ENCODE measurements around the gene PLA2G4A.
"Not testable (repeated sequence)": the region's sequence is repeated elsewhere in the genome, so short reads cannot be mapped to it uniquely, and the experiment has no call there.

Gene PLA2G4A

DNA sequence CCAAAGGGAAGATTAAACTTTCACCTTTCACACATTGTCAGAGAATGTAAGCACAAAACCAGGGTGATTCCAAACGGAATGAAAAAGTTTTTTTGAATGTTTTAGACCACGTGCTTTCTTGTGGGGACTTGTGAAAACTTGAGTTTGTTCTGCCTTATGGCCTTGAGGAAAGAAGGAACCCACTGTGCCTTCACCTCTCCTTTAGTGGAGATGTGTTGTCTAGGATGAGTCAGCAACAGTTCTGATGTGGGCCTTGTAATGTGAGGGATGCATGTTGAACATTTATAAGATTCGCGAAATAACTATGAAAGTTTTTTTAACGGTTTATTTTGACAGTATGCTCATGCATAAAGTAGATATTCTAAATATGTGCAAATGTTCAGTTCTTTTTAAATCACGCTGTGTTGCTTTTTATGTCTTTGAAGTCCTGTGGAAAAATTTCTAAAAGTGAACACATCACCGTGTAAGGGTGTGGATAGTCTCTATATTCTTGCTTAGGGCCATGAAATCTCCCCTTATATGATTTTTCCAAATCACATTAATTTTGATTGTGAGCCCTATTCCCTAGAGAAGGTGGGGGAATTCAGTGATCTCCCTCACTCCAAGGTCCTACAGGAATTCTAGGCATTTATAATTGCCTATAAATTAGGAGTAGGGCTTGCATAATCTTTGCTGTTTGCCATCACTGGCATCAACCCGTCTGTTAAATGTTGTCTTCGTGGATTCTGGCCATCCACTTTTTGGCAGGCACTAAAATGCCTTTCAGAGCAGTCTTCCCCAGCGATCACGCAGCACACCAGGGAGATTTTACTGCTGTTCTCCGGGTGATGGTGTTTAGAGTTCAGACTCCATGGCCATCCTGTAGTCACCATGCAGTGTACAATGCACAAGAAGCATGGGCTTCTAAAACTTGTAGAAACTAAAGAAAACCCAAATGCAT is 47.4 kb downstream of the PLA2G4A start:
- no peak for DNase-seq (ENCODE audit: low read depth)

DNA sequence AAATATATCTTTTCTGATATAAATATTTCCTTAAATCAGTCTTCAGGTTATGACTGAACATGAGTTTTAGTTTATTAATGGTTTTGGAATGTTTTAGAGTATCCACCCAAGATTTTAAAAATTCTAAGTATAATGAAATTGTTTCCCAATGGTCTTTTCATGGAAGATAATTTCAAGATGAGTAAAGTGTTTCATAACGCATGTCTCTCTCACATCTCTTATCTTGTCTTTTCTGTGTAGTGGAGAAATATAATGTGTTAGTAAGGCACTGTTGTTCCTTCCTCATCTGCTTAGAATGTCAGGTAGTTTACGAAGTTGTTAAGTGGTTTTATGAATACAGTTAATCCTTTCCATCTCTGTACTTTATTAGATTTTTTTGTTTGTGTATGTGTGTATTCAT is 49.6 kb downstream of the PLA2G4A start:
- no peak for DNase-seq (ENCODE audit: low read depth)

DNA sequence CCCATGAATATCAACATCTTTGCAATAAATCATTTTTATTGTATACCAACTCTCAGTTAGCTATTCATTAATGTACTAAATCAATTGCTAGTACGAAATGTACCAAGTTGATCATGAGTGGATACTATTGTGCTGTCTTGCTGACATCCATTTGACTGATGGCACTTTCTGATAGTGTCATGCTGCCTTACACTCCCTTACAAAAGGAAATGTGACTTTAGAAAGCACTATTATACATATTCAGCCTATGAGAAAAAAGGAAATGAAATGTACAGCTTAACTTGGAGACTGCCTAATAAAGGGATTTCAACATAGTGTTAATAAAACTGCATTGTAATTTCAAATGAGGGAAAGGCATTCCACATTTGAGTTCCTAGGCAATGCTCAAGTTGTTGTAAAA is 52.2 kb downstream of the PLA2G4A start:
- DNase-seq (ENCODE audit: low read depth), result no peak

DNA sequence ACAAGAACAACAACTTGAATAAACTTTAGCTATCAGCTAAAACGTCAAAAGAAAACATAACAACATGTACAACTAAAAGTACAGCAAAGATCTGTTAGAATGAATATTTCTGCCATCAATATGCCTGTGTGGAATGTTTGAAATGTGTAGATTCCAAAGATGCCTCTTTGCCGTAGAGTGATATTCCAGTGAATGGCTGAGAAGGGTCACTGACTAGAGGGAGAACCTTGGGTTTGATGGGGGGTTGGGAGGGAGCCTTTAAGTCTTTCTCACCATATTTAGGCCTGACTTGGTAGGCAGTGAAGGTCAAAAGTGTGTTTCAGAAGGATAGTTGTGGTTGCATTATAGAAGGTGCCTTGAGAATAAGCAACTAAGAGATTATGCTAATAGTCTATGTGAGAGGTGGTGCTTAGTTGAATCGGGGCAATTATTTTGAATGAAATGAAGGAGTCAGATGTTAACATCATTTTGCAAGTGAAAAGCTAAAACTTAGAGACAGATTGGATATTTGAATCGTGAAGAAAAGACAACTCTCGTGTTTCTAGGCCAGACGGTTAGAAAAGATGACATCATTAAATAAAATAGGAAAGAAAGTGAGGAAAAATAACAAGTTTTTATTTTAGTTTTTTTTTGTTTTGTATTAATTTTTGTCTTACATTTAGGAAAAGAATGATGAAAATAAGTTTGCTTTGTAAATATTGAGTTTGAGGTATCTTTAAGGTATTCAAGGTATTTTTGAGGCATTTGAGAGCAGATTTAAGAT is 53.8 kb downstream of the PLA2G4A start:
- DNase-seq (ENCODE audit: low read depth), result no peak

DNA sequence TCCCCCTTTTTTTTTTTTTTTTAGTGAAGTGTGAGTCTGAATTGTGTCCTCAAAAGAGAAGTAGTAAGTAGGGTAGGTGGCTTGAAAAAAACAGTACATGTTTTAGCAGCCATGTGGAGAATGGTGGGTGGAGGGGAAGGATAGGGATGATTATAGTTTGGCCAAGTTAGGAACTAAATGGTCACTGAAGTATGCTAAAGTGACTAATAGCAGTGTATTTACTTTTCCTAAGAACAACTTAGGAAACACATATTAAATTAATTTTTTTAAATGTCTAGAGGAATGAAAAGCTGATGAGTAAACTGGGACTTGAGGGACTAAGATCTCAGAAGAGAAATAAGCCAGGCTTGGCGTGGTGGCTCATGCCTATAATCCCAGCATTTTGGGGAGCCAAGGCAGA is 55.5 kb downstream of the PLA2G4A start:
- peak; percentile 14 for DNase-seq (ENCODE audit: low read depth)

DNA sequence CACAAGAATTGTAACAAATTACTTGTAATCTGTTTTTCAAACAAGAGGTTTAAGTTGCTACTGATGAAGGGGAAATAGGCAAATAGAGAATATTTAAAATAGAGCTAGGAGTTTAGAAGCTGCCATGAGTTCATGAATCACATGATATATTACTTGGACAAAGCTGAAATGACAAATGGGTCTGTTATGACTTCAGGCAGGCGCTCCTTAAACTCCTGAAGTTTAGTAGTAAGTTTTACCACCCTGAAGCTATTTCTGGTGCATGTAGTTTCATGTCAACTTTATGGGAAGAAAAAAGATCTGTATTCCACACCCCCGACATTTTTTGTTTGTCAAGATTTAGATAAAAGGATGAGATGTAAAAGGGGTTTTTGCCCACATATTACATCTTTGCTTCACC is 58.5 kb downstream of the PLA2G4A start:
- DNase-seq (ENCODE audit: low read depth), result no peak

DNA sequence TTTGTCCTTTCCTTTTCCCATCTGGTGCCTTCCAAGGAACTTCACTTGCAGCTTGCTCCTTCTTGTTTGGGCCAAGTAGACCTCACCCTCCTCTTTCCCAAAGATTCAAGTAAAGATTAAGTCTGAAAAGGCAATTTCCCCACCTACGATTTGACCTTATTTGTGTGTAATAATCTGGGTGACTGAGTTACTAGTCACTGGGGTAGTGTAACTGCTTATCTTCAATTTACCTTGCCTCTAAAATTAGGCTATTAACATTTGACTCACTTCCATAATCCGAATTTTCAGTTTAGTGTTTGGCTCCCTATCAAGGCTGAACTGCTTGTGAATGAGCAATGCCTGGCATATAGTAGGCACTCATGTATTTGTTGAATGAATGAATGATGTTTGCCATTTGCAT is 59.6 kb downstream of the PLA2G4A start:
- no peak for DNase-seq (ENCODE audit: low read depth)

DNA sequence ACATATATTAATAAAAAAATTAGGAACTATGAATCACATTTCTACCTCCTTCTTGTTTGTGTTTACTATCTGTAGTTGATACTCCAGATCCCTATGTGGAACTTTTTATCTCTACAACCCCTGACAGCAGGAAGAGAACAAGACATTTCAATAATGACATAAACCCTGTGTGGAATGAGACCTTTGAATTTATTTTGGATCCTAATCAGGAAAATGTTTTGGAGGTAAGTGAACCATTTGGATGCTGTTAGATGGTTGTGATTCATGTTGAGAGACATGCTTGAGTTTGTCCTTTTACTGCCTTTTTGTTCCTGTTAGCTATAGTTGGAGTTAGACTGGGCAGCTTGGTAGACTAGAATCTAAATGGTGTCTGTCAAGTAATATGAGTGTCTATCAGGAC is 64.2 kb downstream of the PLA2G4A start:
- DNase-seq (ENCODE audit: low read depth), result no peak

DNA sequence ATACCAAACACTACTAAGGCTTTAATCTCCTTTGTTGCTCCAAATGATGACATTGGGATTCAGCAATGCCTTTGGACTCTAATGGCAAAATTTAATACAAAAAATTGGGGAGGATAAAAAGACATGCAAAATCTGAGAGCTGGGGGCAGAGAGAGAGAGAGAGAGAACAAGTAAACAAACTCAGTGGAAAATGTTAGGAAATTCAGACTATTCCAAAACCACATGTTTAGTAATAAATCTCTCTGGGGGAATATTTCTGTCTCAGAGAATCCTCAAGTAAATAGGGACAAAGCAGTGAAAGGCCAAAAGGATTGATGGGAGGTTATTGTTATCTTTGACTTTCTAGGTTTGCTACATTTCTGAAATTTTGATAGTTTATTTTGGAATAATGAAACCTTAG is 65.7 kb downstream of the PLA2G4A start:
- no peak for DNase-seq (ENCODE audit: low read depth)

DNA sequence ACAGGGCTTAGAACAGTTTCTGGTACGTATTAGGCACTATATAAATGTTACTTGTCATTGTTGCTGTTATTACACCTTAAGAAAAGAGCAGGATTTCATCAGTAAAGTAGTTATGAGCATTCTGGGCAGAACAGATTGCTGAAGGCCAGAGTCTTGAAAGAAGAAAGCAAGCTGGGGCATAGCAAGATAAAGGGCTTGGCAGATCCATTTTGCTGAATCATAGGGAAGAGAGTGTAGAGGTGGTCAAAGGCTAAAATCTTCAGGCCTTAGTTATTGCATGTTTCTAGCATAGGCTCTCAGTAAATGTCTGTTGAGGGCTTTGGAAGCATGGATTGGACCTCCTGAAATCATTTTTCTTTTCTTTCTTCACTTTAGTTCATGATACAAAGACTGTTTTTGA is 67.5 kb downstream of the PLA2G4A start:
- DNase-seq (ENCODE audit: low read depth), result no peak

DNA sequence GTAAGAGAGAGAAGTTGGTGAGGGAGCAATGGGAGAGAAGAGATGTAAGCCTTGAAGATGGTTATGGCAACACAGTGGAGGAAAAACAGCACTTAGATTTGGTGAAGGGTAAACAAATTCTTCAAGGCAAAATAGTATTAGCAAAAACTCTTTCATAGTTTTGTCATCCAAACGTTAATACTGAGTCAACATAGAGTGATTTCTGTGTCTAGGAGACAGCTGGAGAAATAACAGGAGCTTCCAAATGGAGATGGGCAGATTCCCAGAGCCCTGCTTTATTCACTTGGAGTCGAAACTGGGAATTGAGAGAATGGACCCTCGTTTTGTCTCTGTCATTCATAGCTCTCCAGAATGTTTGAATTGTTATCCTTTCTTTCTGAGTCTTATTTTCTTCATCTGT is 68.3 kb downstream of the PLA2G4A start:
- DNase-seq (ENCODE audit: low read depth), result no peak

DNA sequence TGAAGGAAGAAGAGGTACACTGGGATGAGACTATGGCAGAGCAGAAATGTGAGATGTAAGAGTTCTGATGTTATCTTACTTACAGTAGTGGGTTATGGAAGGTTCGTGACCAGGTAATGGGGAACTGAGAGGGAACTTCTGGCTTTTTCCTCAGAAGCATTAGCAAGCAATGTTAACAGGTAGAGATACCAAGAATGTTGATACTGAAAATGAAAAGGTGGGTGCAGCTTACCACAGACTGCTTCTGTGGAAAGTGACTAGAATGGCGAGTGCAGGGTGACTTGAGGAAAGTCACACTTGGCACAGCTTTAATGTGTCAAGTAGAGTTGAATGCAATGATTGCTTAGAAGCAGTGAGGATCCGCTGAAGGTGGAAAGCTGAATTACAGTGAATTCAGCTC is 70.8 kb downstream of the PLA2G4A start:
- DNase-seq (ENCODE audit: low read depth), result no peak

DNA sequence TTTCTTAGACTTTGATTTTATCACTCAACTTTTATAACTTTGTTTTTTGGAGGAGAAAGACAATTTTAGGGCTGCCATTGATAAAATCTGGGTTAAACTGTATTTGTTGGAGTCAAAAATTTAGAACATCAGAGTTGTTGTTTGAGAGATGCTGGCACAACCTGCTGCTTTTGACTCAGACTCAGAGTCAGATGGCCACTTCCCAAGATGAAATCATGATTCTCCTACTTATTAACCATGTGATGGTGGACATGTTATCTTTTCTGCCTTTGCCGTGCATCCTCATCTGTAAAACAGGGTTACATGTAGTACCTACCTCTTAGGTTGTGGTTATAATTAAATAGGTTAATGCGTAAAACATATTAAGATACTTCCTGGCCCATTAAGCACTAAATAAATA is 71.2 kb downstream of the PLA2G4A start:
- DNase-seq (ENCODE audit: low read depth), result no peak

DNA sequence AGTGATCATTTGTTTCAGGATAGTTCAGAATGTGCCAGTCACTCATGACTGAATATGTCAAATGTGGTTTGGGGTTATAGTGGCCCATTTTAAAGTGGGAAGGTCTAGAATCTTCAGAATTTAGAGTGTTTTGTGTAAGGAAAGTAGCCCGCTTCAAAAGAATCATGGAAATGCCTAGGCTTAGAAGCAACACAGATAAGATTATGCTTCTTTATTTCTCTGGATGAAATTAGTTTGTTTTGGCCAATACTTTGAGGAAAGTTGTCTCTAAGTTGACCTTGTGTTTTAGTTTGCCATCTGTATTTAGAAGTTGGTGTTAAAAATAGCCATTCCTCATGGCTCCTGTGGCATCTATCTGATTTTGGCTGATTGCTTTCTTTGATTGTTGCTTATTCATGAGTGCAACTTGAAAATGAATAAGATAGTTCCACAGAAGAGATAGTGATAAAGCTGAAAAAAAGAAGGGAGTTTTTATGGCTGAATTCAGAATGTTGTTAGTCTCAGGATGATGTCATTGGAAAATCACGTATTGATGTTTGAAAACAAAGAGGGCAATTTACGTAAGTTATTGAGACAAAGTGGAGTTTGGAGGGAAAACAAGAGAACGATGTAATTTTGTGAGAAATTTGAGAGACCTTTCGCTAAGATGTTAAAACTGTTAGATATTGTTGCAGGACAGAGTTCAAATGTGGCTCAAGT is 71.9 kb downstream of the PLA2G4A start:
- no peak for DNase-seq (ENCODE audit: low read depth)

DNA sequence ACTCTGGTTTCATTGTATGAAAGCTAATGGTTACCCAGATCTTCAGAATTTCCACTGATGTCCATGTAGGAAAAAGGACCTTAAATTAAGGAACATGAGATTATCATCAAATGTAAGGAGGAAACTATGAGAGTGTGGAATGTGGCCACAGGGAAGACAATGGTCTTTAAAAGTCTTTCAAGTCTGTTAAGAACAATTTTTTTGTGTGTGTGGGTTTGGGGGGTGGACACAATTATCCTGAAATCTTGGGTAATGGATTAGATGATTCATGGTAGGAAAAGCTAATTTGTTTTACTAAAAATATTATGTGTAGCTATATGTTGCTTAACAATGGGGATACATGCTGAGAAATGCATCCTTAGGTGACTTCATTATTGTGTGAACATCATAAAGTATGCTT is 72.9 kb downstream of the PLA2G4A start:
- no peak for DNase-seq (ENCODE audit: low read depth)

DNA sequence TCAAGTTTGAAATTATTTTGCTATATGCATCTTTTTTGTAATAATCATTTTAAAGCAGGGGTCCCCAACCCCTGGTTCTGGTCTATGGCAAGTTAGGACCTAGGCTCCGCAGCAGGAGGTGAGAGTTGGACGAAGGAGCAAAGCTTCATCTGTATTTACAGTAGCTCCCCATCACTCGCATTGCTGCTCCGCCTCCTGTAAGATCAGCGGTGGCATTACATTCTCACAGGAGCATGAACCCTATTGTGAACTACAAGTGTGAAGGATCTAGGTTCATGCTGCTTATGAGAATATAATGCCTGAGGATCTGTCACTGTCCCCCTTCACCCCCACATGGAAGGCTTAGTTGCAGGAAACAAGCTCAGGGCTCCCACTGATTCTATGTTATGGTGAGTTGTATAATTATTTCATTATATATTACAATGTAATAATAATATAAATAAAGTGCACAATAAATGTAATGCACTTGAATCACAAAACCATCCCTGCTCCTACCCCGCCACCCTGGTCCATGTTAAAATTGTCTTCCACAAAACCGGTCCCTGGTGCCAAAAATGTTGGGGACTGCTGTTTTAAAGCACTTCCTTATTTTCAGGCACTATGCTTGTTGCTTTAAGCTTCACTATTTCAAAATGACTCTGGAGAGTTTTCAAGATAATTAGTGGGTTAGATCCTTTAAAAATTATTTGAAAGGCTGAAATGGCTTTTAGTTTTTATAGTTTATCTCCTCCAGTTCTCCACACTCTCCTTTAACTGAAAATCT is 74.8 kb downstream of the PLA2G4A start:
- DNase-seq (ENCODE audit: low read depth), result no peak

DNA sequence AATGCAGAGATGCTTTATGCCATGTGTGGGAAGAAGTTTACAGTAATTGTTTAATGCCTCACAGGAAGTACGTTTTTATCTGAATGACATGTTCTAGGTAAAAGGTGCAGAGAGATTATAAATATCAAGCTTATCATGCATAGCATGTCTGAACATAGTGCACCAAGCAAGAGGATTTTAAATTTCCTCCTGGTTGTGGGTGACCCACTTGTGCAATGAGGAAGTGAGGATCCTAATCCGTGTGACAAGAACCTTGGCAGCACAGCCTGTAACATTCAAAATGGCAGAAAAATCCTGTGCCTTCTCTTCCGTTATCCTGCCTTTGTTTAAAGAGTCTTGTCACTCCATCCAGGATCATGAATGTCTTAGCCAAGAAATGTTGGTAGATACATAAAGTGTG is 75.6 kb downstream of the PLA2G4A start:
- DNase-seq (ENCODE audit: low read depth), result no peak

DNA sequence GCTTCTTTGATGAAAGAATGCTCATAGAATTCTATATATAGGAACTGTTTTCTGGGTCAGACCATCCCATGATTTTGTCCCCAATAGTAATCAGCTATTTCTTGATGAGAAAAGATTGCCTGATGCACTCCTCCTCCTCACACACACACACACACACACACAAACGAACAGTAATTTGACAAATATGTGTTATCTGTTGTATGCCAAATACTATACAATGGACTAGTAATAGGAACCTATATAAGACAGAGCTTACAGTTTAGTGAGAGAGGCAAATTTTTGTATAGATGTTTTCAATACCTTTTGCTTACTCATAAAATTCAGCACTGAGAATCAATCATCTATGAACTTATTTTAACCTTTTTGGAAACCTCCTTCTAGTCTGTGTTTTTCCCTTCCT is 76.8 kb downstream of the PLA2G4A start:
- no peak for DNase-seq (ENCODE audit: low read depth)

DNA sequence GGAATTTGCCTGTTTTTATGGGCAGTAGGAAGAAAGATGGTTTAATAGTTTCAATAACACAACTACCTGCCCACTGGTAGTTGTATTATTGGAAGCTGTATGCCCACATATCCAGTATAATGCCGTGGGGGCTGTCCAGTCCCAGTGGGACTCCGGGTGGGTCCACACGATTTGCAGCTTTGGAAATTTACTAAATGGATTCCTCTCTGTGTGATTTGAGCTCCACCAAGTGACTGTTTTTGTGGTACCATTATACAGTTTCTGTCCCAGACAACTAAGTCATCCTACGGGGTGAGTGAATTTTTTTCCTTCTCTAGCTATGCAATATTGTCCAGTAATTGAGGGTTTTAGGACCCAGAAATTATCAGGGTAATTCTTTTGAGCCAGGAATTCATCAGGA is 86.8 kb downstream of the PLA2G4A start:
- no peak for DNase-seq (ENCODE audit: low read depth)

DNA sequence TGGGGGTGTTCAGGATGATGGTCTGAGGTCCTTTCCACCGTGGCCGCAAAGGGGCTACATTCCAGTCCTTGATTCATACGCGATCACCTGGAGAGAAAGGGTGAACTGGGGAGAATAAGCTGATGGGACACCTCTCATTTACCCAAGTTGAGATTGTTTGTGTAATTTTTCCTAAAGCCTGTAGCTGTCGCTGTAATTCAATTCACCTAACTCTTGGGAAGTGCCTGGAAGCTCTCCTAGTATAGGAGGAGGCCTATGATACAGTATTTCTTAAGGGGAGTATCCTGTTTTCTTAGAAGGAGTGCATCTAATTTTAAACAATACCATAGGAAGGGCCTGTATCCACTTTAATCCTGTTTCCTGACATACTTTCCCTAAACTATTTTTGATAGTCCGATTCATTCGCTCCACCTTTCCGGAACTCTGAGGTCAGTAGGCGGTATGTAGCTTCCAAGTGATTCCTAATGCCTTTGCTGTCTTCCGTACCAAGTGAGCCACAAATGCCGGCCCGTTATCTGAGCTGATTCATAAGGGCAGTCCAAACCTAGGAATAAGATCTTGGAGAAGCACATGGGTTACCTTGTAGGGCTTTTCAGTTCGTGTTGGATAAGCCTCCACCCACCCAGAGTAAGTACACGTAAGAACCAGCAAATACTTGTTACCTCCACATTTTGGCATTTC is 88.5 kb downstream of the PLA2G4A start:
- DNase-seq (ENCODE audit: low read depth), result peak; percentile 46

DNA sequence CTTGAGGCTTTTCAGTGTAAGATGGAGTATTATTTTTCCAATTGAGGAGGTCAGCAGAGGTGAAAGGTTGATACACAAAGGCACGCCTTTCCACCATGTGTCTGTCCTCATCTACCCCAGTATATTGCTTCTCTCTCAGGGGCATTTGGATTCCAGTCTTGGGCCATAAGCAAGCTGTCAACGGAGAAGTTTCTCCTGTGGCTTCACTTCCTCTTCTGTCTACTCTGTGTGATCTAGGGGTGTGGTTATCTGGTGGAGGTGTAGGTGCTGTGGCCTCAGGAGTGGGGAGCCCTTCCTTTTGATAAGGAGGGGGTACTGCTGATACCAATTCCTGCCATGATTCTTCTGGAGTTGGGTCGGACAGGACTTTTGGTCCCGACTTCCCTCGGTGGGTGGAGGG is 92.6 kb downstream of the PLA2G4A start:
- not testable (repeated sequence) for DNase-seq (ENCODE audit: low read depth)

All from EH (cell line).